Measurements from ENCODE around the gene OR1C1. TPM values are rescaled to one million over a fixed set of nuclear protein-coding genes. Genes with fewer than 3 reads are reported as not detected.
"Not testable (repeated sequence)": the region's sequence is repeated elsewhere in the genome, so short reads cannot be mapped to it uniquely, and the experiment has no call there.

OR1C1 gene, protein sequence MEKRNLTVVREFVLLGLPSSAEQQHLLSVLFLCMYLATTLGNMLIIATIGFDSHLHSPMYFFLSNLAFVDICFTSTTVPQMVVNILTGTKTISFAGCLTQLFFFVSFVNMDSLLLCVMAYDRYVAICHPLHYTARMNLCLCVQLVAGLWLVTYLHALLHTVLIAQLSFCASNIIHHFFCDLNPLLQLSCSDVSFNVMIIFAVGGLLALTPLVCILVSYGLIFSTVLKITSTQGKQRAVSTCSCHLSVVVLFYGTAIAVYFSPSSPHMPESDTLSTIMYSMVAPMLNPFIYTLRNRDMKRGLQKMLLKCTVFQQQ
- not detected for total RNA-seq

DNA sequence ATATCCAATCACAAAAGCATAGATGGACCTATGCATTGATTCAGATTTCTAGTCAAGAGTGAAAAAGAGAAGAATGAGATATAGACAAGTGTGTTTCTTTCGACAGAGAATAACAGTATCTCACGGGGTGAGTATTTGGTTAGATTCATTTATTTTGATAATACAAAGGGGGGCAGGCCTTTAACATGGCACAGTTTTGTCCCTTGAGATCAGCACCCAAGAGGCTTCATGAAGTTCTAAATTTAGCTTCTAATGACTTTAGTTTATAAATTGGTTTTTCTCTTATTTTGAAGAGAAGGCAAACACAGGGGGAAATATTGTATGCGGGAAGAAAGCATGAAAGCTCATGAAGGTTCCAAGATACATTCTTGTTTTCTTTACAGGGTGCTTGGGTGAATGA, at the start of gene OR1C1:
Gene OR1C1 (minus strand): TSS at position 101 of the 400 bp plus-strand sequence. CDS start 2,150 bp downstream, outside the sequence.
- H3K4me3 ChIP-seq (ENCODE audit: low read depth, poor library complexity, severe bottlenecking): no peak within 1 kb of the TSS
- no peak for DNase-seq (ENCODE audit: low spot score in 2 of 2)
- intact Hi-C loops (cut with DNase I; ENCODE audit: low total_unique reads): no loop called here
- TF ChIP-seq POLR2A (IDR thresholded peaks at IDR 0.05): no peak
- TF ChIP-seq, protein P1, sequence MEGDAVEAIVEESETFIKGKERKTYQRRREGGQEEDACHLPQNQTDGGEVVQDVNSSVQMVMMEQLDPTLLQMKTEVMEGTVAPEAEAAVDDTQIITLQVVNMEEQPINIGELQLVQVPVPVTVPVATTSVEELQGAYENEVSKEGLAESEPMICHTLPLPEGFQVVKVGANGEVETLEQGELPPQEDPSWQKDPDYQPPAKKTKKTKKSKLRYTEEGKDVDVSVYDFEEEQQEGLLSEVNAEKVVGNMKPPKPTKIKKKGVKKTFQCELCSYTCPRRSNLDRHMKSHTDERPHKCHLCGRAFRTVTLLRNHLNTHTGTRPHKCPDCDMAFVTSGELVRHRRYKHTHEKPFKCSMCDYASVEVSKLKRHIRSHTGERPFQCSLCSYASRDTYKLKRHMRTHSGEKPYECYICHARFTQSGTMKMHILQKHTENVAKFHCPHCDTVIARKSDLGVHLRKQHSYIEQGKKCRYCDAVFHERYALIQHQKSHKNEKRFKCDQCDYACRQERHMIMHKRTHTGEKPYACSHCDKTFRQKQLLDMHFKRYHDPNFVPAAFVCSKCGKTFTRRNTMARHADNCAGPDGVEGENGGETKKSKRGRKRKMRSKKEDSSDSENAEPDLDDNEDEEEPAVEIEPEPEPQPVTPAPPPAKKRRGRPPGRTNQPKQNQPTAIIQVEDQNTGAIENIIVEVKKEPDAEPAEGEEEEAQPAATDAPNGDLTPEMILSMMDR (IDR thresholded peaks at IDR 0.05): no peak
- 85 to 93% methylated on average over 3 of the region's 3 CpGs for WGBS, 2 donors

DNA sequence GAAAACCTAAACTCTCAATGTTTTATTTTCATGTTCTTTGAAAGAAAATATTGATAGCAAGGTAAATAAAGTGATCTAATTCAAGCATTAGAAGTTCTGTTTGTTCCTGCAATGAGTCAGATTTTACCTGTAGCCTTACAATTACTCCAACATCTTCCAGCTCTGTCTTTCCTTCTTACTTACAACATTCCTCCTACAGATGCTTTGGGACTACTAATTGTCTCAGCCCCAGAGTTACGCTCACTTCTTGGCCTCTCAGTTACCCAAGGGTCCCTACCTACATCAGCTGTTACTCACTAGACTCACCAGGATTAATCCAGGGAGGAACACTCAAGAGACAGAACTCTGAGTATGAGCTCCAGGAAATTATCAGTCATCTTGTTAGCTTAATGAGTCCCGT, 37.2 kb upstream of the OR1C1 start:
- no peak for TF ChIP-seq POLR2A (IDR thresholded peaks at IDR 0.05)
- TF ChIP-seq, protein P1 (IDR thresholded peaks at IDR 0.05): no peak
- H3K4me3 ChIP-seq (ENCODE audit: low read depth, poor library complexity, severe bottlenecking): no peak overlapping the region
- no peak for DNase-seq (ENCODE audit: low spot score in 2 of 2)
- 36 to 41% methylated on average over 2 of the region's 2 CpGs for WGBS, 2 donors
- intact Hi-C loops (cut with DNase I; ENCODE audit: low total_unique reads): no loop called here

DNA sequence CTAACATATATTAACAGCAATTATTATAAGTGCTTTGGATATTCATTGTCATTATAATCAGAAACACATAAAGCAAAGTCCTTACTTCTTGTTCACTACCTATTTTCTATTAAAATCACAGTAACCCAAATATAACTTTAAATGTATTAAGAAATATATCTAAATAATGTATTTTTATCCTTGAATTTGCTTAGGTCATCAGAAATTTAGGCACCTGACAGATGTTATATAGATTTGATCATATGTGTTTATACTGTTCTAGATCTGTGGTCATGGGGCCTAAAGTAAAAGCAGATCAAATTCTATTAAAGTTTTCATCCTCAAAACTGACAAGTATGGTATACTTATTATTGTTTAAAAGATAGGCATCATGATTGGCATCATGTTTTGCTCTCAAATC, 9.2 kb upstream of the OR1C1 start:
- TF ChIP-seq, protein P1 (IDR thresholded peaks at IDR 0.05): no peak
- no peak for TF ChIP-seq POLR2A (IDR thresholded peaks at IDR 0.05)
- no peak for DNase-seq (ENCODE audit: low spot score in 2 of 2)
- no peak overlapping the region for H3K4me3 ChIP-seq (ENCODE audit: low read depth, poor library complexity, severe bottlenecking)
- intact Hi-C loops (cut with DNase I; ENCODE audit: low total_unique reads): no loop called here

DNA sequence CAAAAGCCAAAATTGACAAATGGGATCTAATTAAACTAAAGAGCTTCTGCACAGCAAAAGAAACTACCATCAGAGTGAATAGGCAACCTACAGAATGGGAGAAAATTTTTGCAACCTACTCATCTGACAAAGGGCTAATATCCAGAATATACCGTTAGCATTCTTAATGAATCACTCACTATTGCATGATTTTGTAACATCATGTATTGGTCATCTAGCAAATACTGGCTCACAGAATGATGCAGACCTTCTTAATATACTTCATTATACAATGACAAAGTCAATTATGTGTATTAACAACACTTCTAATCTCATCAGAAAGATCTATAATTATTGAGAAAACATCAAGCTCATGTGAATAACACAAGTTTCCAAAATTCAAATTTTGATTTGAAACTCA, 6.0 kb downstream of the OR1C1 start:
- intact Hi-C loops (cut with DNase I; ENCODE audit: low total_unique reads); DNase-seq (ENCODE audit: low spot score in 2 of 2); H3K4me3 ChIP-seq (ENCODE audit: low read depth, poor library complexity, severe bottlenecking): not testable (repeated sequence)
- 89 to 93% methylated on average over 1 of the region's 1 CpG for WGBS, 2 donors

DNA sequence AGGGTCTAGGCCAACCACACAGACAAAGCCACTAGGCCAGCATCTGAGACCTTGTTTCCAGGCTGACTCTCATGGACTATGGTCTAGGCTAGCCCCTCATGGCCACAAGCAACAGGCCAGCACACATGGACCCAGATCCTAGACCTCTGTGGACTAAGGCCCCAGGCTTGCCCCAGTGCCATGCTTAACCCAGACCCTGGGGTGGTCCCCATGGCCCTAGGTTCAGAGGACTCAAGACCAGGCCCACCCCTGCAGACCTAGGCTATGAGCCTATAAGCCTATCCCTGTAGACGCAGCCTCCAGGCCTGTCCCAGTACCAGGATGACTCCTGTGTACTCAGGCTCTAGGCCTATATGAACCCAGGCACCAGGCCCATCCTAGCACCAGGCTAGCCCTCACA, 10.5 kb downstream of the OR1C1 start:
- no peak for DNase-seq (ENCODE audit: low spot score in 2 of 2)
- H3K4me3 ChIP-seq (ENCODE audit: low read depth, poor library complexity, severe bottlenecking): no peak overlapping the region
- WGBS, 2 donors: 67 to 100% methylated on average over 1 of the region's 1 CpG
- TF ChIP-seq POLR2A (IDR thresholded peaks at IDR 0.05): no peak
- TF ChIP-seq, protein P1 (IDR thresholded peaks at IDR 0.05): no peak
- intact Hi-C loops (cut with DNase I; ENCODE audit: low total_unique reads): no loop called here

DNA sequence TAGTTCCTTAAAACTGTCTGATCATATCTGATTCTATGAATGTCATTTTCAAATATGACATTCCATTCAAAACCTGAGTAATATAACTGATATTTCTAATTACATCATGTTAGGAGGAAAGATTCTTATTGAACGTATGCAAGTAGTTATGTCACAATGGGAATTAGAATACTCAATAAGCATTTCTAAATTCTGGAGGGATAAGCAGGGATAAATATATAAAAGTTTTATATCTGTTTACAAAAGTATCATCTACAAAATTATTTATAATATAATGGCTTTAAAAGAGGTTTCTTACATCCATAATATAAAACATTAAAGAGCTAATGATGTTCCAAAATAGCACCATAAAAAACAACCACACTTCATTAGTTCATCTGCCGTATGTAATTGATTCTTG, 12.3 kb downstream of the OR1C1 start, which contains the start of gene OR14A2:
Gene OR14A2 (minus strand): TSS at position 101 of the 400 bp plus-strand sequence.
- H3K4me3 ChIP-seq (ENCODE audit: low read depth, poor library complexity, severe bottlenecking): no peak within 1 kb of the TSS
- intact Hi-C loops (cut with DNase I; ENCODE audit: low total_unique reads): no loop called here
- TF ChIP-seq, protein P1 (IDR thresholded peaks at IDR 0.05): no peak
- no peak for TF ChIP-seq POLR2A (IDR thresholded peaks at IDR 0.05)
- DNase-seq (ENCODE audit: low spot score in 2 of 2): no peak
- WGBS, 2 donors: 85 to 90% methylated on average over 2 of the region's 2 CpGs
